HFFc6 (cell line): ENCODE results near the gene PKP4. TPM values are rescaled to one million over a fixed set of nuclear protein-coding genes. Genes with fewer than 3 reads are reported as not detected.

ENCODE experiments used
- DNase-seq: peaks from one replicate; pipeline ENCODE4 v3.0.0-alpha.2; 2018
- H3K27ac Mint-ChIP-seq: 2 replicates; pipeline ENCODE4 v1.8.0; 2020; ENCODE audit warnings: mild to moderate bottlenecking, mixed read lengths
- H3K27me3 Mint-ChIP-seq: 2 replicates; pipeline ENCODE4 v1.8.0; 2021; ENCODE audit warnings: mild to moderate bottlenecking, moderate library complexity, mixed read lengths; ENCODE audit not compliant: insufficient read depth
- H3K36me3 Mint-ChIP-seq: 2 replicates; pipeline ENCODE4 v1.8.0; 2021; ENCODE audit warnings: low read depth, mixed read lengths
- H3K4me1 Mint-ChIP-seq: 2 replicates; pipeline ENCODE4 v1.8.0; 2020; ENCODE audit warnings: low read depth, mixed read lengths
- H3K4me3 Mint-ChIP-seq: 2 replicates; pipeline ENCODE4 v1.8.0; 2020; ENCODE audit warnings: mild to moderate bottlenecking, moderate library complexity, mixed read lengths
- H3K9me3 Mint-ChIP-seq: 2 replicates; pipeline ENCODE4 v1.8.0; 2020; ENCODE audit warnings: mild to moderate bottlenecking, mixed read lengths
- CTCF ChIP-seq: fragments of 200-600 bp; sonication (generic); IDR thresholded peaks from 2 replicates; pipeline ENCODE4 v1.5.0; 2021; ENCODE audit warnings: antibody characterized with exemption, mild to moderate bottlenecking
- total RNA-seq, 6 experiments: library from RNA; stranded (reverse); fragmentation: NEBNext Ultra II Directional; extraction: Animal tissue kit (Norgen Biotek cat#: 25700); gene quantifications; 2 replicates in 1 of 6; 3 replicates in 5 of 6; pipeline ENCODE4 v1.2.3, GENCODE V29; 2021

The PKP4 gene
- total RNA-seq, 6 experiments from 2014 or later, result 35.9 to 48.9 (median 43.5) TPM

GRCh38 chr2:158668001-158668765 is 211.4 kb downstream of the PKP4 start:
- Mint-ChIP-seq H3K27ac (peak overlapping the region; percentile 47), H3K9me3 (no peaks in the 10 kb centered on the region), H3K4me1 (no peaks in the 10 kb centered on the region), H3K36me3 (peaks cover 22% of the 10 kb centered on the region), H3K27me3 (peaks cover 1% of the 10 kb centered on the region; the same call in 1 of the 2 replicates), H3K4me3 (0 out of 2 replicates have a peak overlapping the region, but pooled peaks have one; percentile 7)
- no peak for DNase-seq
- TF ChIP-seq CTCF, result no peak

- no peak overlapping the region for H3K27ac Mint-ChIP-seq
- H3K4me3 Mint-ChIP-seq, result no peak overlapping the region
- no peak for TF ChIP-seq CTCF
- no peaks in the 10 kb centered on the region for H3K4me1 Mint-ChIP-seq
- peaks cover 1% of the 10 kb centered on the region; the same call in 1 of the 2 replicates for H3K27me3 Mint-ChIP-seq
- DNase-seq, result no peak
- no peaks in the 10 kb centered on the region for H3K9me3 Mint-ChIP-seq
- peaks cover 28% of the 10 kb centered on the region for H3K36me3 Mint-ChIP-seq
Measured at GRCh38 chr2:158670292-158670691, 213.5 kb downstream of the PKP4 start.

GRCh38 chr2:158671360-158672245 is 214.9 kb downstream of the PKP4 start:
- Mint-ChIP-seq H3K4me1 (no peaks in the 10 kb centered on the region), H3K27me3 (peaks cover 1% of the 10 kb centered on the region; the same call in 1 of the 2 replicates), H3K4me3 (no peak overlapping the region), H3K36me3 (peaks cover 32% of the 10 kb centered on the region), H3K9me3 (no peaks in the 10 kb centered on the region), H3K27ac (no peak overlapping the region)
- no peak for DNase-seq
- no peak for TF ChIP-seq CTCF

GRCh38 chr2:158676295-158676694 is 219.5 kb downstream of the PKP4 start:
- no peaks in the 10 kb centered on the region for H3K9me3 Mint-ChIP-seq
- no peak overlapping the region for H3K27ac Mint-ChIP-seq
- H3K36me3 Mint-ChIP-seq, result peaks cover 46% of the 10 kb centered on the region
- H3K4me1 Mint-ChIP-seq, result no peaks in the 10 kb centered on the region
- H3K4me3 Mint-ChIP-seq, result no peak overlapping the region
- DNase-seq, result no peak
- H3K27me3 Mint-ChIP-seq, result peaks cover 1% of the 10 kb centered on the region; the same call in 1 of the 2 replicates
- no peak for TF ChIP-seq CTCF

GRCh38 chr2:158676696-158677095 is 219.9 kb downstream of the PKP4 start:
- no peak for DNase-seq
- Mint-ChIP-seq H3K36me3 (peaks cover 46% of the 10 kb centered on the region), H3K27ac (no peak overlapping the region), H3K27me3 (peaks cover under 1% of the 10 kb centered on the region; the same call in 1 of the 2 replicates), H3K4me3 (no peak overlapping the region), H3K4me1 (no peaks in the 10 kb centered on the region), H3K9me3 (no peaks in the 10 kb centered on the region)
- no peak for TF ChIP-seq CTCF
